GM12878 (cell line): ENCODE measurements around the gene MAGEC2. TPM values are rescaled to one million over a fixed set of nuclear protein-coding genes. Genes with fewer than 3 reads are reported as not detected.

ENCODE experiments used
- ATAC-seq: fragments of 200-7000 bp; cut with Tn5 transposase; 3 replicates; pipeline ENCODE4 v1.9.1; 2020; ENCODE audit warnings: mild to moderate bottlenecking, moderate library complexity
- Bru-seq: library from RNA; stranded (reverse); fragments of 400-500 nt; gene quantifications from one replicate; lab custom pipeline; 2021; lab: Mats Ljungman, UMichigan
- BruChase-seq, 2 experiments: library from RNA; stranded (reverse); fragments of 400-500 nt; gene quantifications; one replicate each; lab custom pipeline; 2021; lab: Mats Ljungman, UMichigan
- BruUV-seq: library from RNA; stranded (reverse); fragments of 400-500 nt; replicated peaks from 2 replicates; lab custom pipeline; 2021; lab: Mats Ljungman, UMichigan
- CTCF ChIA-PET: fragments of 300-600 bp; sonication (Branson Sonifier 250); formaldehyde crosslinking; extraction: SDS; loops from one replicate; lab custom pipeline; 2021; ENCODE audit warnings: inconsistent platforms; lab: Yijun Ruan, JAX
- POLR2A ChIA-PET: fragments of 350-600 bp; formaldehyde crosslinking; extraction: SDS; loops from one replicate; lab custom pipeline; 2021; ENCODE audit warnings: inconsistent platforms; lab: Charles Lee
- RAD21 ChIA-PET: fragments of 300-600 bp; sonication (Branson Sonifier 250); formaldehyde crosslinking; loops from one replicate; lab custom pipeline; 2023; ENCODE audit warnings: antibody characterized with exemption; ENCODE audit not compliant: unreplicated experiment; lab: Charles Lee
- SMC1A ChIA-PET: fragments of 300-600 bp; sonication (Branson Sonifier 250); formaldehyde crosslinking; loops from one replicate; lab custom pipeline; 2023; ENCODE audit not compliant: unreplicated experiment, uncharacterized antibody; lab: Charles Lee
- DNase-seq: peaks from one replicate; pipeline ENCODE4 v3.0.0-alpha.2; 2011; ENCODE audit warnings: low read depth, low spot score
- FAIRE-seq: peaks from 3 replicates; lab custom pipeline; 2011; peaks lifted over from hg19 to GRCh38; lab: Jason Lieb, UNC
- H2AFZ ChIP-seq: 2 replicates; pipeline ENCODE4 v1.6.0; 2011; ENCODE audit warnings: low read depth, low read length, control low read depth; ENCODE audit not compliant: control insufficient read depth
- H3K27ac ChIP-seq: 2 replicates; pipeline ENCODE4 v1.5.1; 2011; ENCODE audit warnings: control low read depth; ENCODE audit not compliant: control insufficient read depth, insufficient read depth
- H3K27me3 ChIP-seq, 2 experiments: replicated peaks in 1 of 2; 2 replicates each; pipeline versions ENCODE4 v1.6.0 to v1.6.1; 2011; ENCODE audit warnings: low read length in 1 of 2; ENCODE audit not compliant: control insufficient read depth in 2 of 2, insufficient read depth in 2 of 2
- H3K36me3 ChIP-seq, 2 experiments: 2 replicates each; pipeline ENCODE4 v1.5.1; 2011; ENCODE audit warnings: low read length in 1 of 2; ENCODE audit not compliant: control insufficient read depth in 2 of 2, insufficient read depth in 2 of 2
- H3K4me1 ChIP-seq: 2 replicates; pipeline ENCODE4 v1.6.1; 2011; ENCODE audit warnings: mild to moderate bottlenecking, low read length, moderate library complexity, mixed read lengths; ENCODE audit not compliant: control insufficient read depth, insufficient read depth
- H3K4me2 ChIP-seq: 2 replicates; pipeline ENCODE4 v1.6.0; 2011; ENCODE audit warnings: control low read depth; ENCODE audit not compliant: control insufficient read depth, insufficient read depth
- H3K4me3 ChIP-seq: fragments of 200-600 bp; sonication (generic); 2 replicates; pipeline ENCODE4 v1.5.1; 2016
- H3K79me2 ChIP-seq: 2 replicates; pipeline ENCODE4 v1.6.0; 2011; ENCODE audit warnings: low read length; ENCODE audit not compliant: control insufficient read depth, insufficient read depth
- H3K9ac ChIP-seq: 2 replicates; pipeline ENCODE4 v1.8.0; 2011; ENCODE audit warnings: low read length, control low read depth, mixed read lengths; ENCODE audit not compliant: control insufficient read depth, insufficient read depth
- H3K9me3 ChIP-seq: replicated peaks from 3 replicates; pipeline ENCODE4 v1.5.1; 2011; ENCODE audit warnings: mild to moderate bottlenecking, low read length; ENCODE audit not compliant: control insufficient read depth, insufficient read depth
- H4K20me1 ChIP-seq: 2 replicates; pipeline ENCODE4 v1.6.0; 2011; ENCODE audit not compliant: control insufficient read depth, insufficient read depth
- CBX3 ChIP-seq: fragments of 200-600 bp; sonication (generic); IDR thresholded peaks from 2 replicates; pipeline ENCODE4 v1.6.1; 2016; ENCODE audit warnings: low read depth, borderline replicate concordance
- MEF2A ChIP-seq: IDR thresholded peaks from 2 replicates; pipeline ENCODE4 v1.6.1; 2011; ENCODE audit warnings: low read depth, mild to moderate bottlenecking, low read length, moderate library complexity; ENCODE audit not compliant: insufficient read depth
- NFYA ChIP-seq: IDR thresholded peaks from 2 replicates; pipeline ENCODE4 v1.6.1; 2011; ENCODE audit warnings: low read depth, mild to moderate bottlenecking, low read length, improper control_type of control experiment, borderline replicate concordance
- RFX5 ChIP-seq: IDR thresholded peaks from 2 replicates; pipeline ENCODE4 v1.6.1; 2011; ENCODE audit warnings: low read depth, low read length, improper control_type of control experiment
- TARDBP ChIP-seq: IDR thresholded peaks from 2 replicates; pipeline ENCODE4 v1.6.1; 2016; ENCODE audit warnings: borderline replicate concordance
- TCF3 ChIP-seq: IDR thresholded peaks from 2 replicates; pipeline ENCODE4 v1.6.1; 2012; ENCODE audit warnings: low read depth, mild to moderate bottlenecking, low read length, borderline replicate concordance; ENCODE audit not compliant: insufficient read depth
- WGBS: methylation state at CpG from one replicate; pipeline ENCODE4 v1.1.6; 2016; ENCODE audit warnings: low lambda C conversion rate; ENCODE audit not compliant: insufficient replicate concordance, insufficient coverage; ENCODE audit errors: missing lambda C conversion rate; 5-methylcytosine and 5-hydroxymethylcytosine counted together
- in situ Hi-C: fragments of 300-500 bp; cut with MboI; formaldehyde crosslinking; loops from 9 replicates; pipeline ENCODE4 v1.14.3; 2018; ENCODE audit warnings: mixed read lengths
- intact Hi-C: fragments of 100-400 bp; cut with micrococcal nuclease; formaldehyde crosslinking; loops from one replicate; pipeline ENCODE4 v1.14.2; 2022; ENCODE audit not compliant: unreplicated experiment
- long read RNA-seq, 2 experiments: library from polyadenylated mRNA; unstranded; transcript quantifications; one replicate each; pipeline ENCODE4 v2.0.0, GENCODE V29; 2019 to 2020
- polyA minus RNA-seq, 3 experiments: library from RNA; depleted of rRNA, polyadenylated mRNA; stranded (reverse); fragments of >200 nt; gene quantifications; 2 replicates each; pipeline ENCODE4 v1.2.3, GENCODE V29; 2011
- polyA plus RNA-seq, 11 experiments: library from polyadenylated mRNA; depleted of rRNA in 4 of 11; unstranded in 6 of 11; stranded (reverse) in 5 of 11; fragments of >200 nt; fragmentation: Nextera tagmentation in 4 of 11; fragmentation: Illumina TruSeq in 1 of 11; extraction: Ambion mirVana in 4 of 11; extraction: Trizol in 1 of 11; gene quantifications; 1 replicate in 1 of 11; 2 replicates in 10 of 11; pipeline versions ENCODE4 v1.2.1 to v1.2.3, GENCODE V29; 2011 to 2016; ENCODE audit warnings: inconsistent platforms in 2 of 11, missing spikeins in 2 of 11, low read depth in 1 of 11
- total RNA-seq, 4 experiments: library from RNA; depleted of rRNA in 3 of 4; stranded (reverse); fragments of >200 nt in 3 of 4; fragmentation: Illumina TruSeq in 1 of 4; extraction: Trizol in 1 of 4; gene quantifications; 2 replicates each; pipeline versions ENCODE4 v1.2.1 to v1.2.3, GENCODE V29; 2013 to 2021
- TF ChIP-seq, protein P1 (sequence below): fragments of 450-650 bp; formaldehyde crosslinking; IDR thresholded peaks from 2 replicates; pipeline ENCODE4 v1.4.0; 2022; ENCODE audit warnings: mild to moderate bottlenecking, moderate library complexity
- TF ChIP-seq, protein P2 (sequence below): fragments of 450-650 bp; IDR thresholded peaks from 2 replicates; pipeline ENCODE4 v1.6.1; 2017; ENCODE audit warnings: borderline replicate concordance

Gene MAGEC2, protein sequence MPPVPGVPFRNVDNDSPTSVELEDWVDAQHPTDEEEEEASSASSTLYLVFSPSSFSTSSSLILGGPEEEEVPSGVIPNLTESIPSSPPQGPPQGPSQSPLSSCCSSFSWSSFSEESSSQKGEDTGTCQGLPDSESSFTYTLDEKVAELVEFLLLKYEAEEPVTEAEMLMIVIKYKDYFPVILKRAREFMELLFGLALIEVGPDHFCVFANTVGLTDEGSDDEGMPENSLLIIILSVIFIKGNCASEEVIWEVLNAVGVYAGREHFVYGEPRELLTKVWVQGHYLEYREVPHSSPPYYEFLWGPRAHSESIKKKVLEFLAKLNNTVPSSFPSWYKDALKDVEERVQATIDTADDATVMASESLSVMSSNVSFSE
- not detected in 2 replicates for total RNA-seq (2013; cell fraction: nucleolus; rRNA removed)
- total RNA-seq (2014; rRNA removed), result not detected in 2 replicates
- total RNA-seq (2014; rRNA removed; fragmentation: Illumina TruSeq; extraction: Trizol), result not detected in 2 replicates
- total RNA-seq (2021), result not detected in 2 replicates
- not detected for polyA plus RNA-seq (2011; ENCODE audit: low read depth)
- polyA plus RNA-seq (2011; rRNA removed), result 0.50 and 0.61 TPM in 2 replicates
- 0.33 and 0.45 TPM in 2 replicates for polyA plus RNA-seq (2011; cell fraction: cytosol; rRNA removed)
- polyA plus RNA-seq (2011; cell fraction: nucleus; rRNA removed), result 0.16 TPM in 2 replicates
- not detected in 2 replicates for polyA plus RNA-seq (2012)
- polyA plus RNA-seq (2014; fragmentation: Illumina TruSeq; extraction: Trizol), result not detected in 2 replicates
- polyA plus RNA-seq (2014; fragmentation: Nextera tagmentation; extraction: Ambion mirVana), result not detected
- not detected in 2 replicates for polyA plus RNA-seq (2014; rRNA removed)
- not detected for polyA plus RNA-seq (2016; fragmentation: Nextera tagmentation; extraction: Ambion mirVana)
- polyA minus RNA-seq (2011; rRNA and poly(A)+ RNA removed), result 0.44 and 0.62 TPM in 2 replicates
- not detected in 2 replicates for polyA minus RNA-seq (2011; cell fraction: cytosol; rRNA and poly(A)+ RNA removed)
- polyA minus RNA-seq (2011; cell fraction: nucleus; rRNA and poly(A)+ RNA removed), result not detected in 2 replicates
- not detected for Bru-seq, nascent RNA
- BruChase-seq, experiment 1, labeled RNA remaining after a 6-hour chase, result not detected
- not detected for BruChase-seq, experiment 2, labeled RNA remaining after a 2-hour chase
- long read RNA-seq, experiment 1, result 0 reads
- long read RNA-seq, experiment 2, partial matches to known transcripts, result 0 of 1 reads
- long read RNA-seq, experiment 2, other reads (novel, unspliced or antisense), result 0 of 1 reads

DNA sequence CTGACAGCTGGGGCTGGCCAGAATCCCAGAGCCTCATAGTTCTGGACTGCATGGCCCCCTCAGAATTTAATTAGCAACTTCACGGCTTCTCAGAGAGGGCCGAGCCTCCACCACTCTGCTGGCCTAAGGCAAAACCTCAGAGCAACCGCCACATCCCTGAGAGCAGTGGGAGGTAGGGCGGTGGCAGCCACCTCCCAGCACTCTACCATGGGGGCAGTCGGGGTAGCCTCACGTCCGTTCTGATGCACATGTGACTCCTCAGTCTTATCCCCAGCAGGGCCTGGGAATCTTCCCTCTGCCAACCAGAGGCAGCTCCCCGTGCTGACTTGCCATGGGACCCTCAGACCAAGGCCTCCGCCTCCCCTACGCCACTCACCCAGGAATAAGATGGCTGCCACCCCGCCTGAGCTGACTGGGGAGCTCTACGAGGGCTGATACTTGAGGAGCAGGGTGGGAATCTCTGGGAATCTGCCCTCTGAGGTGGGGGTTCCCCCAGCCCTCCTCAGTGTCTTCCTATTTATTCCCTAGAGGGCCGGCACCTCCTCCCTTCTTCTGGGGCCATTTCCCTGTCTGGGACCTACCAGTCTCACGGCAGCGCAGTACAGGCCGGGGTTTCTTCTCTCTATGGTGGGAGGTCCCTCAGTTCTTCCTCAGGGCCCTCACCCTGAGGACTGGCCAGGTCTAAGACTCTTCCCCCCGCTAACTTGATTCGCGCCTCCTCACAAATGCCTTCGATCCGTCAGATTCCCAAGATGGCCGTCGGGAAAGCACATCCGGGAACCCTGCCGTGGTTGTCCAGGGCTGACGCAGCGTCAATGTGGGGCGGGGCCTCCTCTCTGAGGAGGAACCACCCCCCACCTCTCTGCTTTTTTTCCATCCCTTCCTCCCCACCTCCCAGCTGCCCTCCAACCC lies at the start of gene MAGEC2:
MAGEC2 (minus strand) TSS at position 769 of the 912 bp plus-strand sequence. CDS start 1,303 bp downstream, outside the sequence.
- SMC1A ChIA-PET, result no interaction called here
- Histone ChIP-seq H3K4me3 (no peak within 1 kb of the TSS), H3K79me2 (no peaks in the 10 kb centered on the region), H3K9me3 (no peaks in the 10 kb centered on the region), H3K27ac (no peak within 1 kb of the TSS), H3K4me1 (no peaks in the 10 kb centered on the region), H3K4me2 (no peak within 1 kb of the TSS), H4K20me1 (no peaks in the 10 kb centered on the region), H3K9ac (no peak within 1 kb of the TSS), H3K27me3 (no peaks in the 10 kb centered on the region), H3K36me3 (no peaks in the 10 kb centered on the region), H2AFZ (no peak within 1 kb of the TSS)
- CTCF ChIA-PET, result interaction anchor here (0.6 kb wide), 1 partner anchor 537 kb away, joined by 3 read pairs; no protein-coding TSS in a partner anchor
- no peak for DNase-seq
- intact Hi-C loops, result no loop called here
- no peak for TF ChIP-seq MEF2A
- no peak for TF ChIP-seq TARDBP
- no peak for TF ChIP-seq CBX3
- no peak for TF ChIP-seq NFYA
- TF ChIP-seq, protein P1, sequence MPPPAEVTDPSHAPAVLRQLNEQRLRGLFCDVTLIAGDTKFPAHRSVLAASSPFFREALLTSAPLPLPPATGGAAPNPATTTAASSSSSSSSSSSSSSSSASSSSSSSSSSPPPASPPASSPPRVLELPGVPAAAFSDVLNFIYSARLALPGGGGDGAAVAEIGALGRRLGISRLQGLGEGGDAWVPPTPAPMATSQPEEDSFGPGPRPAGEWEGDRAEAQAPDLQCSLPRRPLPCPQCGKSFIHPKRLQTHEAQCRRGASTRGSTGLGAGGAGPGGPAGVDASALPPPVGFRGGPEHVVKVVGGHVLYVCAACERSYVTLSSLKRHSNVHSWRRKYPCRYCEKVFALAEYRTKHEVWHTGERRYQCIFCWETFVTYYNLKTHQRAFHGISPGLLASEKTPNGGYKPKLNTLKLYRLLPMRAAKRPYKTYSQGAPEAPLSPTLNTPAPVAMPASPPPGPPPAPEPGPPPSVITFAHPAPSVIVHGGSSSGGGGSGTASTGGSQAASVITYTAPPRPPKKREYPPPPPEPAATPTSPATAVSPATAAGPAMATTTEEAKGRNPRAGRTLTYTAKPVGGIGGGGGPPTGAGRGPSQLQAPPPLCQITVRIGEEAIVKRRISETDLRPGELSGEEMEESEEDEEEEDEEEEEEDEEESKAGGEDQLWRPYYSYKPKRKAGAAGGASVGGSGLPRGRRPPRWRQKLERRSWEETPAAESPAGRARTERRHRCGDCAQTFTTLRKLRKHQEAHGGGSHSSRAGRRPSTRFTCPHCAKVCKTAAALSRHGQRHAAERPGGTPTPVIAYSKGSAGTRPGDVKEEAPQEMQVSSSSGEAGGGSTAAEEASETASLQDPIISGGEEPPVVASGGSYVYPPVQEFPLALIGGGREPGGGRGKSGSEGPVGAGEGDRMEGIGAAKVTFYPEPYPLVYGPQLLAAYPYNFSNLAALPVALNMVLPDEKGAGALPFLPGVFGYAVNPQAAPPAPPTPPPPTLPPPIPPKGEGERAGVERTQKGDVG (CRISPR knock-in tag), result no peak
- no peak for TF ChIP-seq RFX5
- TF ChIP-seq, protein P2, sequence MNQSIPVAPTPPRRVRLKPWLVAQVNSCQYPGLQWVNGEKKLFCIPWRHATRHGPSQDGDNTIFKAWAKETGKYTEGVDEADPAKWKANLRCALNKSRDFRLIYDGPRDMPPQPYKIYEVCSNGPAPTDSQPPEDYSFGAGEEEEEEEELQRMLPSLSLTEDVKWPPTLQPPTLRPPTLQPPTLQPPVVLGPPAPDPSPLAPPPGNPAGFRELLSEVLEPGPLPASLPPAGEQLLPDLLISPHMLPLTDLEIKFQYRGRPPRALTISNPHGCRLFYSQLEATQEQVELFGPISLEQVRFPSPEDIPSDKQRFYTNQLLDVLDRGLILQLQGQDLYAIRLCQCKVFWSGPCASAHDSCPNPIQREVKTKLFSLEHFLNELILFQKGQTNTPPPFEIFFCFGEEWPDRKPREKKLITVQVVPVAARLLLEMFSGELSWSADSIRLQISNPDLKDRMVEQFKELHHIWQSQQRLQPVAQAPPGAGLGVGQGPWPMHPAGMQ, result no peak
- TF ChIP-seq TCF3, result no peak
- WGBS, result 46% methylated on average over 28 of the region's 28 CpGs
- POLR2A ChIA-PET, result no interaction called here
- FAIRE-seq, result no peak
- no peak for ATAC-seq
- BruUV-seq, result no TSS peak
- in situ Hi-C loops, result no loop called here
- RAD21 ChIA-PET, result no interaction called here
